Prostate gland (tissue), 2 donors: Measurements from ENCODE around the gene ANKRD13C.

Experiments used
- CTCF ChIP-seq, 4 experiments: fragments of 200-600 bp in 2 of 4; fragments of 450-650 bp in 2 of 4; sonication (generic) in 2 of 4; IDR thresholded peaks; 1 replicate in 3 of 4; 2 replicates in 1 of 4; pipeline ENCODE4 v1.5.1; 2016 to 2019; ENCODE audit warnings: antibody characterized with exemption in 4 of 4, mild to moderate bottlenecking in 2 of 4, moderate library complexity in 2 of 4
- POLR2A ChIP-seq: fragments of 450-650 bp; IDR thresholded peaks from one replicate; pipeline ENCODE4 v1.6.1; 2016; ENCODE audit warnings: antibody characterized with exemption, mild to moderate bottlenecking

- TF ChIP-seq CTCF (IDR thresholded peaks at IDR 0.05): no peak
- TF ChIP-seq POLR2A: no peak
Measured at GRCh38 chr1:70401974-70402373, 47.5 kb upstream of the ANKRD13C start.
